Nephron progenitor cell (in vitro differentiated cells): ENCODE data around the gene BABAM2.

ENCODE experiments used
- DNase-seq: peaks from one replicate; pipeline ENCODE4 v3.0.0; 2021
- H3K27ac Mint-ChIP-seq: 2 replicates; pipeline ENCODE4 v1.8.0; 2021; ENCODE audit warnings: mild to moderate bottlenecking, moderate library complexity, mixed read lengths
- H3K27me3 Mint-ChIP-seq: 2 replicates; pipeline ENCODE4 v1.8.0; 2021; ENCODE audit warnings: mild to moderate bottlenecking, low read depth, mixed read lengths; ENCODE audit not compliant: poor library complexity
- H3K36me3 Mint-ChIP-seq: 2 replicates; pipeline ENCODE4 v1.8.0; 2021; ENCODE audit warnings: low read depth, mixed read lengths
- H3K4me1 Mint-ChIP-seq: 2 replicates; pipeline ENCODE4 v1.8.0; 2021; ENCODE audit warnings: mixed read lengths
- H3K4me3 Mint-ChIP-seq: 2 replicates; pipeline ENCODE4 v1.8.0; 2021; ENCODE audit warnings: mild to moderate bottlenecking, moderate library complexity, mixed read lengths
- H3K9me3 Mint-ChIP-seq: 2 replicates; pipeline ENCODE4 v1.8.0; 2021; ENCODE audit warnings: mild to moderate bottlenecking, moderate library complexity, mixed read lengths
- CTCF ChIP-seq: fragments of 200-600 bp; sonication (generic); IDR thresholded peaks from 2 replicates; pipeline ENCODE4 v1.5.0; 2021; ENCODE audit warnings: antibody characterized with exemption

The BABAM2 gene

GRCh38 chr2:27884601-27885000 is 5.9 kb upstream of the BABAM2 start:
- no peak overlapping the region for H3K4me3 Mint-ChIP-seq
- H3K27ac Mint-ChIP-seq: no peak overlapping the region
- peaks cover 22% of the 10 kb centered on the region for H3K9me3 Mint-ChIP-seq
- peaks cover 6% of the 10 kb centered on the region for H3K27me3 Mint-ChIP-seq
- peaks cover 10% of the 10 kb centered on the region for H3K4me1 Mint-ChIP-seq
- DNase-seq: no peak
- H3K36me3 Mint-ChIP-seq: peaks cover 8% of the 10 kb centered on the region
- no peak for TF ChIP-seq CTCF

- TF ChIP-seq CTCF: no peak
- Mint-ChIP-seq H3K36me3 (peaks cover 8% of the 10 kb centered on the region), H3K9me3 (peaks cover 18% of the 10 kb centered on the region), H3K27ac (no peak overlapping the region), H3K4me3 (no peak overlapping the region), H3K27me3 (peaks cover 4% of the 10 kb centered on the region), H3K4me1 (peaks cover 15% of the 10 kb centered on the region)
- DNase-seq: no peak
These were observed 5.3 kb upstream of the BABAM2 start for GRCh38 chr2:27885234-27885633.

- no peak for DNase-seq
- Mint-ChIP-seq H3K9me3 (peaks cover 14% of the 10 kb centered on the region), H3K4me3 (no peak overlapping the region), H3K27me3 (peaks cover 4% of the 10 kb centered on the region), H3K36me3 (peaks cover 8% of the 10 kb centered on the region), H3K4me1 (peaks cover 17% of the 10 kb centered on the region), H3K27ac (no peak overlapping the region)
- TF ChIP-seq CTCF: no peak
These were observed 4.9 kb upstream of the BABAM2 start for GRCh38 chr2:27885661-27886060.

- Mint-ChIP-seq H3K27me3 (peaks cover 4% of the 10 kb centered on the region), H3K27ac (no peak overlapping the region), H3K36me3 (peaks cover 8% of the 10 kb centered on the region), H3K4me1 (peaks cover 23% of the 10 kb centered on the region), H3K9me3 (peaks cover 14% of the 10 kb centered on the region), H3K4me3 (no peak overlapping the region)
- TF ChIP-seq CTCF: no peak
- no peak for DNase-seq
These were observed 4.2 kb upstream of the BABAM2 start for GRCh38 chr2:27886322-27886721.

GRCh38 chr2:27887111-27887510 is 3.4 kb upstream of the BABAM2 start:
- no peak overlapping the region for H3K4me3 Mint-ChIP-seq
- peaks cover 31% of the 10 kb centered on the region for H3K4me1 Mint-ChIP-seq
- no peak for DNase-seq
- peaks cover 4% of the 10 kb centered on the region for H3K27me3 Mint-ChIP-seq
- TF ChIP-seq CTCF: no peak
- no peak overlapping the region for H3K27ac Mint-ChIP-seq
- peaks cover 6% of the 10 kb centered on the region for H3K9me3 Mint-ChIP-seq
- H3K36me3 Mint-ChIP-seq: peaks cover 2% of the 10 kb centered on the region

GRCh38 chr2:27887830-27888229 is 2.7 kb upstream of the BABAM2 start:
- Mint-ChIP-seq H3K9me3 (no peaks in the 10 kb centered on the region), H3K27ac (no peak overlapping the region), H3K4me3 (no peak overlapping the region), H3K4me1 (peaks cover 38% of the 10 kb centered on the region), H3K27me3 (peaks cover 4% of the 10 kb centered on the region), H3K36me3 (no peaks in the 10 kb centered on the region)
- no peak for DNase-seq
- no peak for TF ChIP-seq CTCF
